Activated CD8-positive, alpha-beta memory T cell treated with anti-CD3 and anti-CD28 coated beads for 24 hours (primary cell): ENCODE data around the gene USP49.

Source experiments
- DNase-seq: peaks from one replicate; pipeline ENCODE4 v3.0.0-alpha.2; 2020

Gene USP49

DNA sequence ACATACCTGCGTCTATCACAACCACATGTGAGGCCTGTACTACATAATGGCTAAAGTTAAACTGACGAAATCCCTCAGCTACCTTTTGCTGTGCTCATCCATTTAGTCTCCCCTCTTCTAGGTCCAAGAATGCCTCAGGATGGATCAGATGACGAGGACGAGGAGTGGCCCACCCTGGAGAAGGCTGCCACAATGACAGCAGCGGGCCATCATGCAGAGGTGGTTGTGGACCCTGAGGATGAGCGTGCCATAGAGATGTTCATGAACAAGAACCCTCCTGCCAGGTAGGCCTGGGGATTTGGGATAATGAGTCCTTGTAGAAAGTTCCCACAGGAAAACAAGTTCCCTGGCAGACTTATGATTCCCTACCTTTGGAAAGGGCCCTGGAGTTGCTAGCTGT, 32.1 kb upstream of the USP49 start:
- no peak for DNase-seq

DNA sequence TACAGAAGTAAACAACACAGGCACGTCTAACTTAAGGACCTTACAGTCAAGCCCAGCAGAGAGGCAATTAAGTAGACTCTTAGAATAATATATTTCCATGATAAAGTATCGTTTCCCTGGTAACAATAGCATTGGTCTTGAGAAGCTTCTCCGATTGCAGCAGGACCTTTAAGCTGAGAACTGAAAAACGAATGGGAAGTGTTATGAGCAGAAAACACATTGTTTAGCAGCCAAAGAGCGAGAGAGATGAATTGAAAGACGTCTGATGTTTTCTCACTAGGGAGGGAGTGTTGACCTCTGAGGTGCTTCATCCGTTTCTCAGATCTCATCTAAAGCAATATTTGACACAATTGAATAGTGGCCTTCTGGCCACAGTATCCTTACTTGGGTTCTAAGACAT, 27.0 kb upstream of the USP49 start:
- DNase-seq = no peak

- DNase-seq = no peak
Observed at GRCh38 chr6:41921712-41921998, 26.5 kb upstream of the USP49 start.

DNA sequence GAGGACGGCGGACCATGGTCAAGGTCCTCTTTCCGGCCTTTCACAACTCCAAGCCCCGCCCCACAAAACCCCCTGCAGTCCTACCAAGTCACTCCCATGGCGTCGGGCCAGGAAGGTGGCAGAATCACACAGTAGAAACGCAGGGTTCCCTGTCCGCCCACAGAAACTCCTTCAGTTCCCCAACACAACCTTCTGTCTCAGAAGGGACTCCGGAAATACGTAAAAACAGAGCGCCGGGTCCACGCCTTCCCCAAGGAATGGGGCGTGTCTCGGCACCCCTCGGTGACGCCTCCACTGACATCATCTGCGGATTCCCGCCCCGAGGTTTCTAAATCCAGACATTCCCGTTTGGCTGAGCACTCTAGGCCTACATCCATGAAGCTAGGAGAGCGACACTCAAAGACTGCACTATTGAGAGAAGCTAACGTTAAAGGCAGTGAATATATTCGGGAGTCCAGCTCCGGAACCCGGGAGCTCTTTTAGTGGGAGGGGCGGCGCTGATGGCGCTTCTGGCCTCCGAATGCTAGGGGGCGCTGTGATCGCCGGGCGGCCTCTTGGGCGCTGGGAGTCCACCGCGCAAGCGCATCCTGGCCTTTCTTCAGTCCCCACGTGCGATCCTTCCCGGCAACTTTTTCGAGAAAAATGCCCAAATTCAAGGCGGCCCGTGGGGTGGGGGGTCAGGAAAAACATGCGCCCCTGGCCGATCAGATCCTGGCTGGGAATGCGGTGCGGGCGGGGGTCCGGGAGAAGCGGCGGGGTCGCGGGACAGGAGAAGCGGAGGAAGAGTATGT, 25.9 kb upstream of the USP49 start, which contains the start of the genes BYSL and MED20:
Gene BYSL, plus strand, starts transcription at position 579 of the 791 bp plus-strand sequence. Its CDS starts 64 bp downstream, at position 643.
Gene MED20, minus strand, starts transcription at position 219 of the 791 bp plus-strand sequence. Its CDS starts 121 bp downstream, at position 98.
- peak; percentile 99 for DNase-seq

GRCh38 chr6:41917528-41917927, 22.4 kb upstream of the USP49 start:
- no peak for DNase-seq

- no peak for DNase-seq
Observed at GRCh38 chr6:41914869-41915530, 19.8 kb upstream of the USP49 start.

DNA sequence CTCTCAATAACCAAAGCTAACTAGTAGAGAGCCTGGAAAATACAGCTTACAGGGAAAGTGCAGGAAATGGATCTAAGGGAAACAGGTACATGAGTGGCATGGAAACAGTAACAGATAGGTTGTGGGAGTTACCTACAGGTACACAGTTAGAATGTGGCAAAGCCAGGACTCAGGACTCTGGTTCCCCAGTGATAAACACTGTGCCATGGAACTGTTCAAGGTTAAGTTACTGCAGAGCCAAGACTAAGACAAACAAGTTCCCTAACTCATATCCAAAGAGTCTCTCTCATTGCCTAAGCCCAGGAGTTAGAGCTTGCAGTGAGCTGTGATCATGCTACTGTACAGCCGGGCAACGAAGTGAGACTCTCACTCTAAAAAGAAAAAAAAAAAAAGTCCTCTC, 19.2 kb upstream of the USP49 start:
- DNase-seq = no peak

DNA sequence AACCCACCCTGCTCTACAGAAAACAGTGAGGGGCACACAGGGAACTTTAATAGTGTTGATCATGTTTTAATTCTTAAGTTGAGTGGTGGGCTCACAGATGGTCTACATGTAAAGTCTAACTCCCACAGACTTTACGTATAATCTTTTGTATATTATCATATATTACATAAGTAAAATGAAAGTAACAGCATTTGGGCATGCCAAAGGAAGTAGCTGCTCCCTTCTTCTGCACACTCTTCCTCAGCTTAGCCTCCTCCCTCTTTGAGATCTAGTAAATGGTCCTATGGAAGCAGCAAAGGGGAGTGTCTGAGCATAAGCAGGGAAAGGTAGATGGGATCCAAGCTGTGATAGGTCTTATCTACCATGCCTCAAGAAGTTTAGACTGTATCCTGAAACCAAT, 14.6 kb upstream of the USP49 start:
- DNase-seq = no peak

DNA sequence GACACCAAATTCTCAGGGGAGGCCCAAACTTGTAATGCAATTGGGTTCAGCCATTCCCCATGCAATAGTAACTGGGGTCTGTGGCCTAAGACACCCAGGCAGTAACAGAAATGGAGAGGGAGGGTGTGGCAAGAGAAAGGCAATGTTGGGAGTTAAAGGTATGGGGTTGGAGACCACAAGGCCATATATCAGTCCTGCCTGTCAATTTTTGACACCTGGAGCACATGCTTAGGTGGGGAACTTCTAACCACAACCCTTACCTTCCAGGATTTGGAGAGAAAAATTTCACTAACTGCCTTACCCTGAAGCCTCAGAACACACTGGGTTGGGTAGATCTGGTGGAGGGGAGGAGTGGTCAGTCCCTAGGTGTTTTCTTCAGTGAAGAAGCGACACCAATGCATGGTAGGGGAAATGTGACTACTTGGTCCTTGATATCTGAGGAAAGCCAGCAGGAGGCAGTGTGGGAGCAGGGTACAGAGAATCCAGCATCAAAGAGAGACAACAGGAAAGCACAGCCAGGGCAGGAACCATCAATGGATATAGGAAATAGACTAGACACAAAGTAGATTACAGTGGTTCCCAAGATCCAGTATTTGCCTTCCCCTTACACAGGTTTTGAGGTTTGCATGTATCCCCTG, 6.8 kb upstream of the USP49 start:
- DNase-seq = peak; percentile 78

GRCh38 chr6:41900861-41901260, 5.7 kb upstream of the USP49 start:
- DNase-seq = no peak

DNA sequence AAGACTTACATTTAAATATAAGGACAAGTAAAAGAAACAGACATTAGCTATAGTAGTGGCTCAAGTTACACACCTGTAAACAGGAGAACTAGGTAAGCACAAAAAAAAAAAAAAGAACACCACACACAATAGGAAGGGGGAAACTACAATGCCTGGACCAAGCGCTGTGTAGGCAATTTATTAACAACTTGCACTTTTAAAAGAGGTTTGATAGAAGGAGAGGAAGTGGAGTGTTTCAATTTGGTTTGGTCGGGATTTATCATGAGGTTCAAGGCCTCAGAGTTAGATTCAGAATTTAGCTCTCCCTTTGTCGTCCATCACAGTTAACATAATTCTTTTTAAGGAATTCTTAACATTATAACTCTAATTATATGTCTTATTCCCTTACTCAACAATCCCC, 1.1 kb upstream of the USP49 start:
- no peak for DNase-seq

DNA sequence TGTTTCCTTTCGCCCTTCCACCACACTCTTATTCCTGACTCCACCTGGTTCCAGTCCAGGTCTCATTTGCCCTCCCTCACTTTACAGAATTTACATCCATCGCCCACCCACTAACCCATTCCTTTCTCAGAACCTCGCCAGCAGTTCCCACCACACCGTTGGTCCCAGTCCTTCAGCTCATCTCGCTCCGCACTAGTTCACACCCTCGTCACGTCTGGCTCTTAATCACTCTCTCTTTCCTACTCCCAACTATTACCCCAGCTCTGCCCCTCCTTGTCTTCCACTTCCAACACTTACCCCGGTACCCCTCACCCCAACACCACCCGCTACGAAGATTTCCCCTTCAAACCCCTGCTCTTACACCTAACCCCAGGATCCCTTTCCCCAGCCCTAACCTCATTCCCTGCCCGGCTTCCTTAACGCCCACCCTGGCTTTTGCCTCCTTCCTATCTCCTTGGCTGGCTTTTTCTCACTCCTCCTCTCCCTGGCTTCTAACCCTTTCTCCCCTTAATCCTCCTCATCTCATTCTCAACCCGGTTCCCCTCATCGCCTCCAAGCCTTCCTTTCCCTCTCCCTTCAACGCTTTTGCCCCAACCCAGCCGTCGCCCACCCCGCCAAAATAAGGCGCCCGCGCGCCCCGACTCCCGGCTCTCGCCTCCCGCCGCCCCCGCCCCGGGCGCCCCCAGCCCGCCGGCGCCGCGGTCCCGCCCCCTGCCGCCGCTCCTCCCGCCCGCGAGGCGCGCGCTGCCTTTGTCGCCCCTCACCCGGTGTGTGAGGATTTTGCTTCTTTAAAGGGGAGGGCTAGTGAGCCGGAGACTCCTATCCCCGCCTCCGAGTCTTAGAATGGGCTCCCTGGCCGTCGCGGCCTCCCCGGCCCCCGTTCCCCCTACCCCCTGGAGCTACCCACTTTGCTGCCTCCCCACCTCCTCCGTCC, 542 bp downstream of the USP49 start:
- DNase-seq = peak; percentile 61

GRCh38 chr6:41892921-41893564, 2.1 kb downstream of the USP49 start:
- no peak for DNase-seq

- DNase-seq = no peak
Observed at GRCh38 chr6:41887331-41887751, 7.8 kb downstream of the USP49 start.

DNA sequence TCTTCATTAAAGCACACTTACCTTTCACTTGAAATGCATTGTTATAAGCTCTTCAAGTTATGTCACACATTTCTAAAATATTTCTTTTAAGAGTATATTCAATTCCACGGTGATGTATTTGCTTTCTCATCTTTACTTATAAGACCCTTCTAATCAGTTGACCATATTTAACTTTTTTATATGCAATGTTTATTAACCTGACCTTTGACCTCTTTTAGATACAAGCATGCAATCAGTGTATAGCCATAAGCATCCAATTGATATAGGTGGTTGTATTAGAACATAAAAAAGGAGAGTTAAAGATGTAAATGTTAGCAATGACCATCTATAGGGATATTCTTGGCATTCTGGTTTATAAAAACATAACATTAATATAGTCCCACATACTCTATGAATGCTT, 9.2 kb downstream of the USP49 start:
- DNase-seq = no peak

- no peak for DNase-seq
Observed at GRCh38 chr6:41884957-41885356, 10.2 kb downstream of the USP49 start.

- no peak for DNase-seq
Observed at GRCh38 chr6:41881506-41881905, 13.7 kb downstream of the USP49 start.

GRCh38 chr6:41878961-41879405, 16.2 kb downstream of the USP49 start:
- no peak for DNase-seq

- no peak for DNase-seq
Observed at GRCh38 chr6:41878246-41878645, 16.9 kb downstream of the USP49 start.

- no peak for DNase-seq
Observed at GRCh38 chr6:41877051-41877680, 18.0 kb downstream of the USP49 start.

GRCh38 chr6:41874741-41875140, 20.4 kb downstream of the USP49 start:
- no peak for DNase-seq

GRCh38 chr6:41872147-41872546, 23.0 kb downstream of the USP49 start:
- DNase-seq = no peak
